HepG2 (cell line): Measurements from ENCODE around the gene ZFR2. TPM values are rescaled to one million over a fixed set of nuclear protein-coding genes. Genes with fewer than 3 reads are reported as not detected.

Experiments
- ATAC-seq: fragments of 200-7000 bp; cut with Tn5 transposase; 3 replicates; pipeline ENCODE4 v1.9.1; 2020; ENCODE audit warnings: mild to moderate bottlenecking, moderate library complexity
- BruUV-seq: library from RNA; stranded (reverse); fragments of 400-500 nt; replicated peaks from 2 replicates; lab custom pipeline; 2021; lab: Mats Ljungman, UMichigan
- CTCF ChIA-PET: fragments of 300-600 bp; formaldehyde crosslinking; extraction: SDS; loops from one replicate; lab custom pipeline; 2021; ENCODE audit warnings: low total read pairs, inconsistent platforms, low intra/inter-chr PET ratio; lab: Yijun Ruan, JAX
- POLR2A ChIA-PET: fragments of 350-600 bp; sonication (Branson Sonifier 250); formaldehyde crosslinking; loops from one replicate; lab custom pipeline; 2020; ENCODE audit warnings: antibody characterized with exemption, inconsistent platforms; lab: Yijun Ruan, JAX
- DNase-seq: peaks from one replicate; pipeline ENCODE4 v3.0.0-alpha.2; 2015; ENCODE audit warnings: low spot score
- FAIRE-seq: peaks from 3 replicates; lab custom pipeline; 2011; peaks lifted over from hg19 to GRCh38; lab: Jason Lieb, UNC
- H2AFZ ChIP-seq: one replicate; pipeline ENCODE4 v1.6.1; 2011; ENCODE audit warnings: low read length, inconsistent platforms
- H3K27ac ChIP-seq: fragments of 300-600 bp; 3 replicates; pipeline ENCODE4 v1.8.0; 2011; ENCODE audit warnings: mixed run types, mild to moderate bottlenecking, mixed read lengths, low read length, inconsistent platforms; ENCODE audit not compliant: insufficient read depth; ENCODE audit errors: extremely low read length
- H3K27me3 ChIP-seq, 2 experiments: fragments of 200-600 bp in 1 of 2; 2 replicates in 1 of 2; 3 replicates in 1 of 2; pipeline versions ENCODE4 v1.6.0 to v1.8.0; 2011; ENCODE audit warnings: low read length in 2 of 2, mild to moderate bottlenecking in 2 of 2, moderate library complexity in 2 of 2, inconsistent platforms in 1 of 2; ENCODE audit not compliant: insufficient read depth in 2 of 2, control insufficient read depth in 1 of 2
- H3K36me3 ChIP-seq, 2 experiments: fragments of 200-600 bp in 1 of 2; replicated peaks in 1 of 2; 2 replicates in 1 of 2; 3 replicates in 1 of 2; pipeline versions ENCODE4 v1.5.1 to v1.8.0; 2011; ENCODE audit warnings: low read length in 2 of 2, inconsistent platforms in 1 of 2; ENCODE audit not compliant: insufficient read depth in 2 of 2, control insufficient read depth in 1 of 2
- H3K4me1 ChIP-seq: 2 replicates; pipeline ENCODE4 v1.5.1; 2012; ENCODE audit warnings: low read length, inconsistent platforms; ENCODE audit not compliant: insufficient read depth
- H3K4me2 ChIP-seq: 2 replicates; pipeline ENCODE4 v1.6.0; 2011; ENCODE audit warnings: low read depth, low read length, inconsistent platforms
- H3K4me3 ChIP-seq, 3 experiments: fragments of 200-600 bp in 1 of 3; sonication (generic), shearing (Covaris generic) in 1 of 3; replicated peaks in 1 of 3; 2 replicates each; pipeline ENCODE4 v1.5.1; 2011 to 2016; ENCODE audit warnings: low read length in 3 of 3, inconsistent platforms in 2 of 3, low read depth in 2 of 3, mild to moderate bottlenecking in 2 of 3, control low read depth in 1 of 3, mixed read lengths in 1 of 3; ENCODE audit not compliant: insufficient read depth in 1 of 3
- H3K79me2 ChIP-seq: one replicate; pipeline ENCODE4 v1.6.1; 2011; ENCODE audit warnings: low read length, inconsistent platforms; ENCODE audit not compliant: insufficient read depth
- H3K9ac ChIP-seq: 2 replicates; pipeline ENCODE4 v1.6.0; 2011; ENCODE audit warnings: mild to moderate bottlenecking, low read depth, low read length, inconsistent platforms; ENCODE audit not compliant: insufficient read depth
- H3K9me3 ChIP-seq: 2 replicates; pipeline ENCODE4 v1.5.1; 2012; ENCODE audit warnings: mild to moderate bottlenecking, low read length
- H4K20me1 ChIP-seq: 2 replicates; pipeline ENCODE4 v1.6.0; 2011; ENCODE audit warnings: inconsistent platforms, mild to moderate bottlenecking, low read length, moderate library complexity; ENCODE audit not compliant: insufficient read depth
- ARHGAP35 ChIP-seq: sonication (generic); formaldehyde crosslinking; IDR thresholded peaks from 2 replicates; pipeline ENCODE4 v1.9.0; 2022; ENCODE audit warnings: mild to moderate bottlenecking, inconsistent platforms, moderate library complexity, missing genetic modification reagents, borderline replicate concordance
- ARID2 ChIP-seq: sonication (generic); formaldehyde crosslinking; IDR thresholded peaks from 2 replicates; pipeline ENCODE4 v1.8.1; 2022; ENCODE audit warnings: mild to moderate bottlenecking, missing genetic modification reagents, borderline replicate concordance
- CBX1 ChIP-seq: IDR thresholded peaks from one replicate; pipeline ENCODE4 v1.6.1; 2016; ENCODE audit warnings: antibody characterized with exemption, low read depth
- PTBP1 ChIP-seq: fragments of 200-400 bp; formaldehyde crosslinking; IDR thresholded peaks from 2 replicates; pipeline ENCODE4 v1.6.1; 2018; ENCODE audit warnings: low read length, low read depth; ENCODE audit not compliant: poor library complexity, severe bottlenecking
- RBFOX2 ChIP-seq: fragments of 200-400 bp; formaldehyde crosslinking; IDR thresholded peaks from 2 replicates; pipeline ENCODE4 v1.6.1; 2017; ENCODE audit warnings: low read depth, mild to moderate bottlenecking, low read length
- SAFB2 ChIP-seq: sonication (generic); formaldehyde crosslinking; IDR thresholded peaks from 2 replicates; pipeline ENCODE4 v1.5.1; 2020; ENCODE audit warnings: missing genetic modification reagents, low read depth, mild to moderate bottlenecking, borderline replicate concordance
- ZNF468 ChIP-seq: sonication (generic); formaldehyde crosslinking; IDR thresholded peaks from 2 replicates; pipeline ENCODE4 v1.8.0; 2022; ENCODE audit warnings: mild to moderate bottlenecking, moderate library complexity, missing genetic modification reagents
- ZNF549 ChIP-seq: sonication (generic); formaldehyde crosslinking; IDR thresholded peaks from 2 replicates; pipeline ENCODE4 v1.5.0; 2020; ENCODE audit warnings: missing genetic modification reagents
- ZNF644 ChIP-seq: IDR thresholded peaks from 2 replicates; pipeline ENCODE4 v1.6.1; 2016; ENCODE audit warnings: low read depth
- ZNF775 ChIP-seq: sonication (generic); formaldehyde crosslinking; IDR thresholded peaks from 2 replicates; pipeline ENCODE4 v1.4.0; 2020; ENCODE audit warnings: missing genetic modification reagents, mild to moderate bottlenecking, moderate library complexity, borderline replicate concordance
- ZNF841 ChIP-seq: sonication (generic); formaldehyde crosslinking; IDR thresholded peaks from 2 replicates; pipeline ENCODE4 v1.8.1; 2023; ENCODE audit warnings: missing genetic modification reagents, borderline replicate concordance
- WGBS: methylation state at CpG from one replicate; pipeline ENCODE4 v1.1.6; 2017; ENCODE audit warnings: low lambda C conversion rate; 5-methylcytosine and 5-hydroxymethylcytosine counted together
- in situ Hi-C: cut with HindIII; loops from 2 replicates; pipeline ENCODE4 v1.10.0; 2017; ENCODE audit warnings: low pct_unique_long_range_greater_than_20kb; ENCODE audit not compliant: extremely low pct_ligation_motif_present
- intact Hi-C: fragments of 100-400 bp; cut with micrococcal nuclease; formaldehyde crosslinking; loops from one replicate; pipeline ENCODE4 v1.10.0; 2022; ENCODE audit not compliant: unreplicated experiment
- polyA plus RNA-seq, 8 experiments: library from polyadenylated mRNA; depleted of rRNA in 3 of 8; stranded (reverse) in 7 of 8; unstranded in 1 of 8; fragments of >200 nt; fragmentation: Illumina TruSeq in 4 of 8; extraction: Trizol in 4 of 8; gene quantifications; 2 replicates each; pipeline versions ENCODE4 v1.2.1 to v1.2.3, GENCODE V29; 2011 to 2016; ENCODE audit warnings: low read depth in 4 of 8, missing spikeins in 1 of 8, mixed read lengths in 1 of 8; ENCODE audit not compliant: insufficient read depth in 1 of 8
- total RNA-seq, 5 experiments: library from RNA; depleted of rRNA; stranded (reverse); fragments of >200 nt; fragmentation: Illumina TruSeq; extraction: Trizol; gene quantifications; 2 replicates each; pipeline ENCODE4 v1.2.3, GENCODE V29; 2016; ENCODE audit warnings: low read depth in 1 of 5
- TF ChIP-seq, protein P1 (sequence below): IDR thresholded peaks from 2 replicates; pipeline ENCODE4 v1.6.1; 2012; ENCODE audit warnings: low read depth, low read length, improper control_type of control experiment
- TF ChIP-seq, protein P2 (sequence below): sonication (generic); formaldehyde crosslinking; IDR thresholded peaks from 2 replicates; pipeline ENCODE4 v1.4.0; 2020; ENCODE audit warnings: missing genetic modification reagents, mild to moderate bottlenecking, borderline replicate concordance

ZFR2 gene
- total and polyA plus RNA-seq, 2 of the 13 experiments (the other 11 are each of a cell fraction or from before 2014, with no cell fraction given), result 0.37 to 0.69 TPM

DNA sequence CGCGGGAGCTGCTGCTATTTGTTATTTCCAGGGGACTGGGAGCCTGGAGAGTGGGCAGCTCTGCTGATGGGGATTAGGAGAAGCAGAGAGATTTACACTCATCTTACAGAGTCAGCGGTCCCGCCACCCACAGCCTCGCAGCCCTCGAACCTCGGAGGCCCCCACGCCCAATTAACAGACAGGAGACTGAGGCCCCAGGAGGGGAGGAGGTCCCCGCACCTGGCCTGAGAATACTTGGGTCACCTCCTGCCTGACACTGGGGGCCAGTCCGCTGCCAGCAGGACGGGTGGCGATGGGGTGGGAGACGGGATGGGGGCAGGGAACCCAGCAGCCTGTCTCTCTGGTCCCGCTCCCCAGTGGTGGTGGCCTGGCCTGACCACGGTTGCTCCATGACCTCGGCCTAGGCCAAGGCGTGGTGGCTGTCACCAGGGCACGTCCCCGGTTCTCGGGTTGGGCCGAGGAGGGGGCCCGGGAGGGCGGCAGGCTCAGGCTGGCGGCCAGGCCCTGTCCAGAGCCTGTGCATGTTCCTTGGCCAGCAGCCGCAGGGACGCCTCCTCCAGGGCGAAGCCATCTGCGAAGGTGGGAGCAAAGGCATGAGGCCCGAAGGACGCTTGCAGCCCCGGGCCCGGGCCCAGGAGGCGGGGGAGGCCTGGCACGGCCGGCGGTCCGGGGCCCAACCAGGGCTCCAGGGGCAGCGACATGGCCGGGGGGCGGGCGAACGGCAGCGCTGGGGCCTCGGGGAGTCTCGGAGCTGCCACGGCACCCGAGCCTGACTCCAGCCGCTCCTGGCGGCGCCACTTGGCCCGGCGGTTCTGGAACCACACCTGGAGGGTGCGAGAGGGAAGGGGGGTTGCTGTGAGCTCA, 98.5 kb downstream of the ZFR2 start:
- Histone ChIP-seq H3K27me3 (peaks cover 0 to 11% of the 10 kb centered on the region in 2 experiments; a peak in 2 of 5 replicates), H3K9me3 (no peaks in the 10 kb centered on the region), H3K27ac (no peak overlapping the region), H3K4me2 (no peak overlapping the region), H3K9ac (no peak overlapping the region), H4K20me1 (no peaks in the 10 kb centered on the region), H3K4me3 (no peak overlapping the region), H3K79me2 (no peaks in the 10 kb centered on the region), H3K36me3 (peaks cover 5 to 15% of the 10 kb centered on the region in 2 experiments; a peak in 2 of 5 replicates), H2AFZ (no peak overlapping the region), H3K4me1 (no peaks in the 10 kb centered on the region)
- WGBS, result 88% methylated on average over 4 of the region's 53 CpGs
- no TSS peak for BruUV-seq
- CTCF ChIA-PET, result no interaction called here
- intact Hi-C loops, result no loop called here
- in situ Hi-C loops, result no loop called here
- TF ChIP-seq ARHGAP35 (CRISPR knock-in tag), result no peak
- TF ChIP-seq ZNF775, result no peak
- no peak for TF ChIP-seq PTBP1
- TF ChIP-seq ZNF468 (CRISPR knock-in tag), result no peak
- no peak for TF ChIP-seq ZNF549 (CRISPR knock-in tag)
- TF ChIP-seq SAFB2, result no peak
- no peak for DNase-seq
- POLR2A ChIA-PET, result interaction anchor here (3.4 kb wide), 1 partner anchor 8 kb away, joined by 15 read pairs; the partner anchor contains the start of genes APBA3 and MRPL54
- ATAC-seq, result peak; percentile 12; the same call in 2 of the 3 replicates
- no peak for FAIRE-seq

DNA sequence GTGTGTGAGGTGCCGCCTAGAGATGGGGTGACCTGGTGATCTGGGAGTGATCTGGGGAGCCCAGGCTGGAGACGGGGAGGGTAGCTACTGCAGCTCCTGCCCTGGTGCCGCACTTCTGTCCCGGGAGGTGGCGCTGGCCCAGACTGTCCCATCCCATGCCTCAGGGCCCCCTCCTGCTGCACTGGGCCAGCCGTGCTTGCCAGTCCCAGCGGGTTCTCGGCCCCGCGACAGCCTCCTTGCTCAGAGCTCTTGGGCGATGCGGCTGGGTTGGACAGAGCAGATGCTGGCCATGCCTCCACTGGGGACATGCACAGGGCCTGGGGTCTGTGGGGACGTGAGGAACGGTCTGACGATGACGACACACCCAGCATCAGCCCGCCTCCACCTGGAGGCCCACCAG, 99.3 kb downstream of the ZFR2 start:
- 84% methylated on average over 6 of the region's 17 CpGs for WGBS
- H2AFZ ChIP-seq, result no peak overlapping the region
- peaks cover 9 to 20% of the 10 kb centered on the region in 2 experiments; a peak in 2 of 5 replicates for H3K36me3 ChIP-seq
- no peak overlapping the region for H3K4me2 ChIP-seq
- in situ Hi-C loops (no loop called here), intact Hi-C loops (loop anchor here (10.0 kb wide), 1 partner anchor 65 kb away; the partner anchor contains the start of genes PIP5K1C and TJP3)
- no peak overlapping the region for H3K4me3 ChIP-seq
- ChIA-PET POLR2A (no interaction called here), CTCF (no interaction called here)
- DNase-seq, result no peak
- no peak; the same call in 2 of the 3 replicates for ATAC-seq
- FAIRE-seq, result no peak
- no peaks in the 10 kb centered on the region for H3K79me2 ChIP-seq
- H3K27me3 ChIP-seq, result peaks cover 0 to 7% of the 10 kb centered on the region in 2 experiments; a peak in 1 of 5 replicates
- no peak overlapping the region for H3K9ac ChIP-seq
- no peaks in the 10 kb centered on the region for H3K4me1 ChIP-seq
- no peak overlapping the region for H3K27ac ChIP-seq
- H3K9me3 ChIP-seq, result no peaks in the 10 kb centered on the region
- BruUV-seq, result no TSS peak
- H4K20me1 ChIP-seq, result no peaks in the 10 kb centered on the region
- TF ChIP-seq, protein P1, sequence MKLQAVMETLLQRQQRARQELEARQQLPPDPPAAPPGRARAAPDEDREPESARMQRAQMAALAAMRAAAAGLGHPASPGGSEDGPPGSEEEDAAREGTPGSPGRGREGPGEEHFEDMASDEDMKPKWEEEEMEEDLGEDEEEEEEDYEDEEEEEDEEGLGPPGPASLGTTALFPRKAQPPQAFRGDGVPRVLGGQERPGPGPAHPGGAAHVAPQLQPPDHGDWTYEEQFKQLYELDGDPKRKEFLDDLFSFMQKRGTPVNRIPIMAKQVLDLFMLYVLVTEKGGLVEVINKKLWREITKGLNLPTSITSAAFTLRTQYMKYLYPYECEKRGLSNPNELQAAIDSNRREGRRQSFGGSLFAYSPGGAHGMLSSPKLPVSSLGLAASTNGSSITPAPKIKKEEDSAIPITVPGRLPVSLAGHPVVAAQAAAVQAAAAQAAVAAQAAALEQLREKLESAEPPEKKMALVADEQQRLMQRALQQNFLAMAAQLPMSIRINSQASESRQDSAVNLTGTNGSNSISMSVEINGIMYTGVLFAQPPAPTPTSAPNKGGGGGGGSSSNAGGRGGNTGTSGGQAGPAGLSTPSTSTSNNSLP, result no peak
- TF ChIP-seq RBFOX2 (peak; percentile 29; the same call in 1 of the 2 replicates), CBX1 (no peak), ARID2 (CRISPR knock-in tag) (no peak), ZNF841 (CRISPR knock-in tag) (no peak), ZNF644 (CRISPR knock-in tag) (no peak)
- TF ChIP-seq, protein P2, sequence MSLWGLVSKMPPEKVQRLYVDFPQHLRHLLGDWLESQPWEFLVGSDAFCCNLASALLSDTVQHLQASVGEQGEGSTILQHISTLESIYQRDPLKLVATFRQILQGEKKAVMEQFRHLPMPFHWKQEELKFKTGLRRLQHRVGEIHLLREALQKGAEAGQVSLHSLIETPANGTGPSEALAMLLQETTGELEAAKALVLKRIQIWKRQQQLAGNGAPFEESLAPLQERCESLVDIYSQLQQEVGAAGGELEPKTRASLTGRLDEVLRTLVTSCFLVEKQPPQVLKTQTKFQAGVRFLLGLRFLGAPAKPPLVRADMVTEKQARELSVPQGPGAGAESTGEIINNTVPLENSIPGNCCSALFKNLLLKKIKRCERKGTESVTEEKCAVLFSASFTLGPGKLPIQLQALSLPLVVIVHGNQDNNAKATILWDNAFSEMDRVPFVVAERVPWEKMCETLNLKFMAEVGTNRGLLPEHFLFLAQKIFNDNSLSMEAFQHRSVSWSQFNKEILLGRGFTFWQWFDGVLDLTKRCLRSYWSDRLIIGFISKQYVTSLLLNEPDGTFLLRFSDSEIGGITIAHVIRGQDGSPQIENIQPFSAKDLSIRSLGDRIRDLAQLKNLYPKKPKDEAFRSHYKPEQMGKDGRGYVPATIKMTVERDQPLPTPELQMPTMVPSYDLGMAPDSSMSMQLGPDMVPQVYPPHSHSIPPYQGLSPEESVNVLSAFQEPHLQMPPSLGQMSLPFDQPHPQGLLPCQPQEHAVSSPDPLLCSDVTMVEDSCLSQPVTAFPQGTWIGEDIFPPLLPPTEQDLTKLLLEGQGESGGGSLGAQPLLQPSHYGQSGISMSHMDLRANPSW (CRISPR knock-in tag), result no peak
